Left hindlimb (tissue), 1 donor: Measurements from ENCODE around the gene HDAC8.
A peak's percentile ranks its signal among the peaks of the same experiment; 100 is the strongest.
"Not testable (repeated sequence)": the region's sequence is repeated elsewhere in the genome, so short reads cannot be mapped to it uniquely, and the experiment has no call there.

Source experiments
- DNase-seq: peaks from one replicate; pipeline ENCODE4 v3.0.0-alpha.2; 2018

The HDAC8 gene

DNA sequence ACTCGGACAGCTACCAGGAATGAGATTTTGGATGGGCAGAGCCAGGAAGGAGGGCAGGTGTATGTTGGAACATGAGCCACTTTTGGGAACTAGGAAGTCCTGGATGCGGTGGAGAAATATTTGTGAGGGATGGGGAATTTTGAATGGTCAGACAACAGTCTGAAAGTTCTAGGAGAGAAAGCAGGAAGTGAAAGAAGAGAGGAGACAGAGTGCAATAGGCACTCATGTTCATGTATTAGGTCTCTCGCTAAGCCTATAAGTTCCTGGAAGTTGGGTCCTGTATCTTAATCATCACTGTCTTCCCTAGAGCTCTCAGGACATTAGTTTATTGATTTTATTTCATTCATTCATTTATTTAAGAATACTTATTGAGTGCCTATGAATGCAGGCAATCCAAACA lies 201.2 kb downstream of the HDAC8 start:
- no peak for DNase-seq

DNA sequence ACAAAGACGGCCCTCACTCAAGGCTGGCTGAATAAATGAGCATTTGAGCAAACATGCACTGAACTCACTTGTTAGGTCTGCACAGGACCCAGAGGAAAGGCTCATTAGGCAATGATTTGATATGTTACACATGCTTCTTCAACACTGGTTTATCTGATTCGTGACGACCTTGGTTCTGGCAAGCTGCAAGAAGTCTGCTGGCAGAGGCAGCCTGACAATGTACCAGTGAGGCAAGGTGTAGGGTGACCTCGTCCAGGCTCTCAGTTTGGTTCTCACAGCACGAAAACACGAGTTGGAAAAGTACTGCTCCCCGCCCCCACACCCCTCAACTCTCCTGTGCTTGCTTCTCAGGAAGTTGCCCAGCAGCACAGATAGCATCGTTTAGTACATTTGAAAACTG lies 203.8 kb downstream of the HDAC8 start:
- no peak for DNase-seq

DNA sequence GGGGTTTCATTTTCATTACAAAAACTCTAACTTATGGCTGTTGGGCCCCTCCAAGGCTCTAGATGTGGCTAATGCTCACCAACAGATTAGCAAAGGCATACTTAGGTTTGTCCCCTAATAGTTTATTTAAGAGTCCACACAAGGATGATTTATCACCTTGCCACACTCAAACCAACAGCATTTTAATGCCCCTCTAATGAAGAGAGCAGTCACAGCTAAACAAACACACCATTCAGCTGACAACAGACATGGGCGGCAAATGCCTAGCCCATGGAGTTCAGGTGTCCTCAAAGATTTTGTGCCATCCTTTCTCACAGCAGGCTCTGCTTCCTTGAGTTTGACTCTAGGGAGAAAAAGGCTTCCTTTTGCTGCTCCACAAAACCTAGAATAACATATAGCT lies 205.1 kb downstream of the HDAC8 start:
- DNase-seq = no peak

DNA sequence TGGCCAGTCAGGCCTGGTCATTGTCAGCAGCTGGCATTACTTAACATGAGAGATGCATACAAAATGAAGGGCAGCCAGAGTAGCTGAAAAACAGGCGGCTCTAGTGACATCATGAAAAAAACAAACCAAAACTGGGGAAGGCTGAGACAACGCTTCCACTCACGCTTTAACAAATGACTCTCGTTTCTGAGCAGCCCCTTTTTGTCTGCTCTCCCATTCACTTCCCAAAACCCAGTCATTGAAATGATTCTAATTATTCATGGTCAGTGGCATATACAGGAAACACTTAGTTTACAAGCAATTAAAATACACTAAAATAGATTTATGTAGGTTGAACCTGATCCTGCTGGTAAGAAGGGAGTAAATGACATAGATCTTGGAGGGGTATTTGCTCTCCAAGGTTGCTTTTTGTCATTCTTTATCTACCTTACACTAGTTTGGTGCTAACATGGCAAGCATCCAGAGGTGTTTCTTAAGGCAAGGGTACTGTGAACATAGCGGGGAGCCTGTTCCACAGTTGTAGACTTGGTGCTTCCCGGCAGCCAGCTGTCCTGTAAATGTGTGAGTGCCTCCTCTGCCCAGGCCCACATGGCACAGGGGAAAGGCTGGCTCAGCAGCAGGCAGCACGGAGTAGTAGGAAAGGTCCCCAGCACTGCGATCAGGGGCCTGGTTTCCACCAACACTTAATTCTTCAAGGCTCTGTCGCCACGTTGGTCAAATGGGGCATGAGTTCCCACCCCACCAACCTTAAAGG lies 205.8 kb downstream of the HDAC8 start:
- DNase-seq = no peak

DNA sequence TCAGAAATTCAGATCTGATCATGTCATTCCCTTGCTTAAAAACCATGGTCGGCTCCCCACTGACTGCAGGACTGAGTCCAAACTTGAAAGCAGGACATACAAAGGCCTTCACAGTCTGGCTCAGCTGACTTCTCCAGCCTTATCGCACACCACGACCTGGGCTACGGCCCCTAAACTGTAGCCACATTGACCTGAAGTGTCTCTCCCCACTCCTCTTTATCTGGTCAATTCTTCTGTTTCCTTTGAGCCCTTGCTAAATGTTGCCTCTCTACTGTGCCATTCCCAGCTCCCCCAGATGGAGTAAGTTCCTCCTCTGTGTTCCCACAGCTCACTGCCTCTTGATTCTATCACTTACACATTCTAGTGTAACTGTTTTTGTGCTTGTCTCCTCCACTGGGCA lies 206.5 kb downstream of the HDAC8 start:
- DNase-seq = no peak

DNA sequence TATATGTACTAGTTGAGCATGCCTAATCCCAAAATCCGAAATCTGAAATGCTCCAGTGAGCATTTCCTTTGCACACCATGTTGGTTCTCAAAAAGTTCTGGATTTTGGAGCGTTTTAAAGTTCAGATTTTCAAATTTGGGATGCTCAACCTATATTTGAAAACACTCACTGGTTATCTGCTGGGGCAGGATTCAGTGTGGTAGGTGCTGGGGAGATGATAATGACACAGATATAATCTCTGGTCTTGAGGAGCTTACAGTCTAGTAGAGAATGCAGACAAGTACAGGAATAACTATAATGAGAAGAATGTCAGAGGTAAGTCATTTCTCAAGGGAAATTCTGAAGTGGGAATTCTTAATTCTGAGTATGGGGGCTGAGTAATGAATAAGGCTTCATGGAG lies 207.5 kb downstream of the HDAC8 start:
- DNase-seq = no peak

DNA sequence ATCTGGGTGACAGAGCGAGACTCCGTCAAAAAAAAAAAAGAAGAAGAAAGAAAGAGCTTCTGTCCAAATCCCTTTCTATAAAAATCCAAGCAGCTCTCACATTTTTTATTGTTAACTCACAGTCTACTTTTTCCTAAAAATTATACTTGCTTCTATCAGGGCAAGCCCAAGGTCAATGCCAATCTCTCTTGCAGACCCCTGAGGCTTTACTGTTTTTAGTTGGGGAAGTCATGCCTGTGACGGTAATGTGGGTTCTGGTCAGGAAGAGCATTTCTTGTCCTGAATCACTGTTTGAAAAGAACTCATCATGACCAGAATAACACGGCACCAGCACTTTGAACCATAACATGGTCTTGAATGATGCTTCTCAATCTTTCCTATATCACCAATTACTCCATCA lies 212.3 kb downstream of the HDAC8 start:
- DNase-seq = no peak

DNA sequence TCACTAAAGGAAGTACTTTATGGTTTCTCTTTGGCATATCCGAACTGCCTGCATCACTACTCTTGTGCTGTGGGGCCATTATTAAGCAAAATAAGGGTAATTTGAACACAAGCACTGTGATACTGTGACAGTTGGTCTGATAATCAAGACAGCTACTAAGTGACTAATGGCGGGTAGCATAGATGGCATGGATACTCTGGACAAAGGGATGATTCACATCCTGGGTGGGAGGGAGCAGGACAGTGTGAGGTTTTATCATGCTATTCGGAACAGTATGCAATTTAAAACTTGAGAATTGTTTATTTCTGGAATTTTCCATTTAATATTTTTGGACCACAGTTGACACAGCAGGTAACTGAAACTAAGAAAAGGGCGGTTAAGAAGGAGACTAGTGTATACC lies 214.3 kb downstream of the HDAC8 start:
- no peak for DNase-seq

DNA sequence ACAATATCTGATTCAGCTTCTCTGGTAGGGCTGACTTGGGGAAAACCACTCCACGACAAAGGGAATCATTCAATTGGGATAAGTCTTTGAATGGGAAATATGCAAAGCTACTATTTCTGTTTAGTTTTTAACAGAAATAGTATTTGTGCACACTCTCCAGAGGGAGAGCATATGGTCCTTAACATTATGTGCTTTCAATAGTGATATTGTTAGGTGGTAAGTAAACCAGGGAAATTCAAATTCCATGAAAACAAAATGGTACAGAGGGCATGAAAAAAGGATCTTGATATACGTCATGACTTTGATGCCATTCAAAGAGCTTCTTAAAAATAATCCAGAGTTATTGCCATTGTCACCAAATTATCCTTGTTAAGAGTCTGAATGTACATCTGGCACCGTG lies 219.9 kb downstream of the HDAC8 start:
- DNase-seq = no peak

DNA sequence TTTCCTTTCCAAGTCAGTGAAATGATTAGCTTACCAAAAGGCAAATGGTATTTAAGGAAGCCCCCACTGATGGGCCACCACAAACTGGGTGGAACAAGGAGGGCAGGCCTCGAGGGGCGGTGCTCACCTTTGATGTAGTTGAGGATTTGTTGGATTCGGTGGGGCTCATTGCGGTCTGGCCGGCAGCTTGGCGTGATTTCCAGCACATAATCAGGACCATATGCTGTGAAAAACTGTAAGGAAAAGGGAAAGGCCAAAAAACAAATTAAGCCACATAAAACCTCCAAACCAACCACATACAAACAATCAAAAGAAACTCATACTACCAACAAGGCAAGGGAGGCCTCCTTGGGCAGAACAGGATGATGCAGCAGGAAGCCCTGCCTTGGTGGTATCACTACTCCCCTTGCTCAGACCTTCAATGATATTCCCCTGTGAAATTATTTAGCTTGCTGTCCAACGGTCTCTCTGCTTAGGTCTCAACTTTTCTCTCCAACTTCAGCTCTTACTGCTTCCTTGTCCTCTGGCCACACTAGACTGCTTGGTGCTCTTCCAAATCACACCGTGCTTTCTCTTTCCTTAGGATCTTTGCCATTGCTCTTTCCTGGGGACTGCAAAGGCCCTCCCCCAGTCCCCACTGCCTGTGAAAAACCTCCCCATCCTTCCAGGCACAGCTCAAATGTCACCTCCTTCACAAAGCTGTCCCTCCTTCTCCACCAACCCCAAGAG lies 220.9 kb downstream of the HDAC8 start:
- DNase-seq = peak; percentile 78

DNA sequence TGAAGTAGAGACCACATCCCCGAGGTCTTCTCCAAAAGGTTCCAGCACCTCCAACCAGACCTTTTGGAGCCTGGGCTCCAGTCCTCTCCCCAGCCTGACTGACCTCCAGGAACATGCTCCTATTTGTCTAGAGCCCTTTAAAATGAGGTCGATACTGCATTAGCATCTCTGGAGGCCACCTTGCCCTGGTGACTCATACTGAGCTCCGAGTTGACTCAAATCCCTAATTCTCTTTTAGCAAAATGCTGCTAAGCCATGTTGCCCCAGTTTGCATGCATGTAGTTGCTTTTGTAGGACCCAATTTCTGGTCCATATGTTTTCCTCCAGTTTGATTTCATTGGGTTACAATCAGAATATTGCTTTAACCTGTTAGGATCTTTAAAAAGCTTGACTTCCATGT lies 223.5 kb downstream of the HDAC8 start:
- no peak for DNase-seq

DNA sequence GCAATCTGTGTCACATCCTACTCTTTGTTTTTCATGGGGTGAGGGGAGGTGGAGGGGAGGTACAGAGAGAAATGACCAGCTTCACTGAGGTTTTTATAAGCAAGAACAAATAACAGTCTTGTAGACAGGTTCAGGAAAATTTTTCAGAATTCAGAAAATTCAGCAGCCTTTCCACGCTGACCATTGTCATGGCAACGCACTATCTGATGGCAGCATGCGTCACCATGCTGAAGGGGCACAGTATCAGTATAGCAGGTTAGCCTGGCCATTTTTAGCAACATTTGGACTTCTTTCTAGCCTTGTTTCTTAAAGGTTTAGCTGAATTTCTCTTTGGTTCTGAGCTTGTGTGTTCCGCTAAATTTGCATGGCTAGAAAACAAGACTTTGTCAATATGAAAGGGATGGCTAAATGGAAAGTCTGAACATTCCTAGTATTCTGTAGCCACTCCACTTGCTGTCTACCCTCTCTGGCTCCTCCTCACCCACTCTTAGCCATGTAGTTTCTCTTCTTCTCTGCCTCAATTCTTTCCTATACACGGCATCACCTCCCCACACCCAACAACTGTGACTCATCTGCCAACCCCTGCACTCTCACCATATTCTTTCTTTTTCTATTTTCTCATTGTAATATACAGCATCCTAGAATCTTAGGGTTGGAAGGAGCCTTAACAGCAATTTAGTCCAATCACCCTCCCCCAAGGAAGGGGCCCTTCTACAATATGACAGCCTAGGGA lies 224.2 kb downstream of the HDAC8 start:
- no peak for DNase-seq

DNA sequence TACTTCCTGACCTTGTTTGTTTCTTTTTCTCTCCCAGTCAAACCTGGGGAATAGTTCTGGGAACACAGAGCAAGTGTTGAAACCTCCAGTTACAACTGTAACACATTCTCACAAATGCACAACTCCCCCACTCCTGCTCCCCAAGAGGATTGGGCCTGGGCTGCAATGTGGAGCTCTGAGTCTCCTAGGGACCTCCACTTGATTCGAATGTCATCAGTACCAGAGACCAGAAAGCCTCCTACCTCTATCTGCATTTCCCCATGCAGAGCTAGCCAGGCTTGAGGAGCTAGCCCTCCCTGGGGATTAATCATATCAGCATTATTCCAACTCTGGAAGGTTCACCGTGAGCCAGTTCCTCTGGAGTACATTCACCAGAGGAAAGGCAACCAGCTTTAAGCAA lies 225.3 kb downstream of the HDAC8 start:
- DNase-seq = no peak

DNA sequence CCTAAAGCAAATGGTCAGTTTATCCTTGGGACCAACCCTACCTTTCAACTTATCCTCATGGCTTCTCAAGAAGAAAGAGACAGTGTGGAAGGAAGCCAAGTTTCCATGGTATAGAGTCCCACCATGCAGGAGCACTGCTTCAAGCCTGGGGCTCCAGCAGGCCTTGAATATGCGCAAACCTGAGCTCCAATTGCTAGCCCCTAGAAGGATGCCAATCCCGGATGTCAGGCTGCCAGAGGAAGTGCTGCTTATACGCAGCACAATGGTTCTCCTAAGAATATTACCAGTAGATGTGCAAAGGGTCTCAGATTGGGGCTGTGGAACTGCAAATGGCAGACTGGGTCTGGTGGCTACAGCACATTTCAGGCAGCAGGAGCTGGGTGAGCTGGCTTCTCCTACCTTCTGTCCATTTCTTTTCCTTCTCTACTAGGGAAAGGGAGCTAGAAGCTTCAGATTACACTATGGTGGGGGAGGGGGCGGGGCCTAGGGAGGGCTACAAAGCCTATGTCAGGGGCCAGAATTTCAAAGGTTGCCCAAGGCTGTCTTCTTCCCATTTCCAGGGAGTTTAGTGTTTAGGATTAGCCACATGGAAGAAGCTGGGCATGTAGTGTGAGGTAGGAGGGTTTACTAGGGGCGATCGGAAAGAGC lies 226.2 kb downstream of the HDAC8 start:
- DNase-seq = no peak

DNA sequence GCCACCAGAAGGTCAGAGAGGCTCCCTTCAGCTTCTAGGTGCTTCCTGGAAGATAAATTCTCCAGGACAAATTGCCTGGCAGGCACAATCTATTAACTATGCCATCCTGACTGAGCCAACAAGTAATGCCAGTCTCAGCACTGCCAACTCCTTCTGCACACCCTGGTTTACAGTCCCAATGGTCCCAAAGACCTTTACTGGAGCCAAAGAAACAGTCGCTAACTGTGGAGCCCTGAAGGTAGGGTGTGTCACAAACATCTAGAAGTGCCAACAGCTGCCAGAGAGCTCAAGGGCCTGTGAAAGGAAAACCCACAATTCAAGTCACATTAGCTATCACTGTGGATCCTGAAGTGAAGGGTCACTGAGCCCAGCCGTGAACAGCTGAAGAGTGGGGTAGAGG lies 232.0 kb downstream of the HDAC8 start:
- DNase-seq = no peak

DNA sequence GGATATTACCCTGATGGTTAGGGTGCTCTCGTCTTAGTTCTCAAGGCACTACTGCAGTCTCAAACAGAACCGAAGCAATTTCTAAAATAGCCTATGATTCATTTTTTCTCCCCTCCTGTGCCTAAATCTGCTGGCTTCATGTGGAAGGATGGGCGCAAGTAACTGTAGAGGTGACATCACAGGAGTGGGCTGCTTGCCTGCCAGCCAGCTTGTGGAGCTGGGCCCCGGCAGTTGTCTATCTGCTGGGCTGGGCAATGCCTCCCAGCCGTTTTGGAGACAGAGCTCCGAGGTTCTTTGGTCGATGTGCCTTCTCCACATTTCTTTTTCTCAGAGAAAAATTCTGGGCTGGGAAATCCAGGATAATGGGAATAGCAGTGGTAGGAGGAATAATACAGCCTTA lies 232.6 kb downstream of the HDAC8 start:
- DNase-seq = no peak

DNA sequence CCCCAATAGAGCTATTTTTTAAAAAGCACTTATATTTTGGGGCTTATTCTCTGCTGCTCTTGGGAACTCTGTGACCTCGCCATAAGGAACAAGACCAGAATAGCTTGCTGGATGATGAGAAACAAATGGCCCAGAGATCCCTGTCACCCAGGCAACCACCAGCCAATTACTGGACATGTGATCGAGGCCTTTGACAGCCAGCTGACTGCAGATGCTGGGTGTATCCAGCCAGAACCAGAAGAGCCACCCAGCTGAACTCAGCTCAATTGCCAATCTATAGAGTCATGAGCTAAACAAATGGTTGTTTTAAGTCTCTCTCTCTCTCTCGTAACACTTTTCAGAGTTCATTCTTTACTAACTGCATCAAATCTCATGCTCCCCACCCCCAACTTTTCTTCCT lies 242.5 kb downstream of the HDAC8 start:
- no peak for DNase-seq

DNA sequence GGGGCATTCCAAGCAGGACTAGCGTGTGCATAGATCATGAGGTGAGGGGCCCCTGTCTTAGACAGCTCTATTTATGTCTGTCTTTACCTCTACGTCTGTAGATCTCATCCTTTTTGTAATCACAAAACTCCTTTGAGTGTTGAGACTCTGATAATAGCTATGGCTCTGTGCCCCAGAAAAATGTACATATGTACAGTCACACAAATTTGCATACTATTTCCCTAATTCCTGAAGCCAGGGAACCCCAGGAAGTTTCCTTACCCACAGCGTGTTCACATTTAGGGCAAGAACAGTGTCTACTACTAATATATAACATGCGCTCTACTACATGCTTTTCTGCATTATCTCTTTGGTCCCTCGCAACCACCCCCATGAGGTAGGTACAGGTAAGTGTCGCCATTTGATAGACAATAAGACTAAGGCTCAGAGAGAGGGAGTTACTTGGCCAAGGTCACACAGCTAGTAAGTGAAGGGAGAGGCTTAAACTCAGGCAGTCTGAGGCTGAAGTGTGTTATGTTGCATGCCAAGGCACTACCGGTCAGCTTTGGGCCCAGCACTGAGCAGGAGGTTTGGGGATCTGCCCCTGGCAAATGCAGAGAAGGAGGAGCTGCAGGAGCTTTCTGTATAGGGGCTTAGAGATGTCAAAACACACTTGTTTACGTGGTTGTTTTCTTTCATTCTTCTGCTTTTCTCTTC lies 245.9 kb downstream of the HDAC8 start:
- DNase-seq = no peak

DNA sequence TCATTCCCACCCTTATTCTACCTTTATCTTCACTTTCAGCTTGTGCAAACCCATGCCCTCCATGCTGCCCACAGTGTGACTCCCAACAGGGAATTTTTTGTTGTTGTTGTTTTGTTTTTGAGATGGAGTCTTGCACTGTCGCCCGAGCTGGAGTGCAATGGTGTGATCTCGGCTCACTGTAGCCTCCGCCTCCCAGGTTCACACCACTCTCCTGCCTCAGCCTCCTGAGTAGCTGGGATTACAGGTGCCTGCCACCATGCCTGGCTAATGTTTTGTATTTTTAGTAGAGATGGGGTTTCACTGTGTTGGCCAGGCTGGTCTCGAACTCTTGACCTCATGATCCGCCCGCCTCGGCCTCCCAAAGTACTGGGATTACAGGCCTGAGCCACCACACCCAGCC lies 253.0 kb downstream of the HDAC8 start:
- not testable (repeated sequence) for DNase-seq

DNA sequence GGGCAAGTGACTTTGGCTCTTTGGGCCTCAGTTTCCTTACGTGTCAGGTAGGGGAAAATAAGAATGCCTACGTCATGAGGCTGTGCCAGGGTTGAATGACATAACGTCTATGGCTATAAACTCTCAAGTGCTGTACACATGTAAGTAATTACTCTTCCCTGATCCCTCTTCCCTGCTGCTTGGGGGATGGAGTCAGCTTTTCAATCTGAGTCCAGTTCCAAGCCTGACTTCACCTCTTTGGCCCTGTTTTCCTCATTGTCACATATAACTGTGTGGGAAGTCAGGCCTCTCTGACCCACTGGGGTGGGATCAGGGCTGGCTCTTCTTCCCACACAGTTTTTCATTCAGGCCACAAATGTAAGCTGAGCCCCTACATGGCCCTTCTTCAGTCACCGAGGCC lies 255.5 kb downstream of the HDAC8 start:
- DNase-seq = no peak

DNA sequence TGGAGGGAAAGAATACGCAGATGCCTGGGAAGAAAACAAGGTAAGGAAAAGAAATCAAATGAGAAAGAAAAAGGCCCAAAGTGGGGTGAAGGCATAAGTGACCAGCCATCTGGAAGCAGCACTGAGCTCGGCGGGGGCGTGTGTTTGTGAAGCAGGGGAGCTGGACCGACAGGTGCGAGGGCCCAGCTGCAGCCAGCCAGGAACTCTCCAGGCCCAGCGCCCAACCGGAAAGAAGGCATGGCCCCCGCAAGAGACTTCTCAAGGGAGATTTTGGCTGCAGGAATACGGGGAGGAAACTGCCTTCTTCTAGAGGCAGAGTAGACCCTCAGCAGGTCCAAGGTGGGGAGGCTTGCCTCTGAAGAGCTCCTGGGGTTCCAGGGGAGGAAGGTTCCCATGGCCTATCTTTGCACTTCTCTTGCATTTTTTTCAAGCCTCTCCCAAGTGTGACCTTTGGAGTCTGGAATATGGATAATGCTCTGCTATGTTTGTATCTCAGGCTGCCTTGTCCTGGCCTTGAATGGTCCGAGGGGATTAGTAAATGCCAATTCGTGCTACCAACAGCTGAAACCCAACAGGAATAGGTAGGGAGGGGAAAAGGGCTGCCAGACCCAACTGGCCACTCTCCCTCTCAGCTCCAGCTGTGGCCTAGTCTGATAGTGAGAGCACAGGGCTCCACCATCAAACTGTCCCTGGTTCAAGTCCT lies 256.1 kb downstream of the HDAC8 start:
- DNase-seq = peak; percentile 61

DNA sequence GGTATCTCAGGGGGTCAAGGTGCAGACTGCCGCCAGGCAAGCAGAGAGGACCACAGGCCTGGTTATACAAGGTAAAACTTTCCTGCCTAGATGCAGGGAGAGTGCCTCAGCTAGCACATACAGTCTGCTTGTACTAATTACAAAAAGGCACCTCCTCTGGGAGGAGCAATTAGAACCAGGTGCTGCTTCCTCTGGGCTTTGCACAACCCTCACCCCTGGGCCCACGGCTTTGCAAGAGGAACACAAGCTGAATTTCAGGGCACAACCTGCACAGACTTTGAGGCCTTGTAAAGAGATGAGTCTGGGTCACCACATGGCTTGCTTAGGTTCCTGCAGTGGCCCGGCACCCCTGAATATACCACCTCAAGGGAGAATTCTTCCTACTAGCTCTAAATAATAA lies 257.8 kb downstream of the HDAC8 start:
- no peak for DNase-seq
